Nephron progenitor cell (in vitro differentiated cells): ENCODE results near the gene ENOX2.

ENCODE experiments used
- DNase-seq: peaks from one replicate; pipeline ENCODE4 v3.0.0; 2021
- H3K27ac Mint-ChIP-seq: 2 replicates; pipeline ENCODE4 v1.8.0; 2021; ENCODE audit warnings: mild to moderate bottlenecking, moderate library complexity, mixed read lengths
- H3K27me3 Mint-ChIP-seq: 2 replicates; pipeline ENCODE4 v1.8.0; 2021; ENCODE audit warnings: mild to moderate bottlenecking, low read depth, mixed read lengths; ENCODE audit not compliant: poor library complexity
- H3K36me3 Mint-ChIP-seq: 2 replicates; pipeline ENCODE4 v1.8.0; 2021; ENCODE audit warnings: low read depth, mixed read lengths
- H3K4me1 Mint-ChIP-seq: 2 replicates; pipeline ENCODE4 v1.8.0; 2021; ENCODE audit warnings: mixed read lengths
- H3K4me3 Mint-ChIP-seq: 2 replicates; pipeline ENCODE4 v1.8.0; 2021; ENCODE audit warnings: mild to moderate bottlenecking, moderate library complexity, mixed read lengths
- H3K9me3 Mint-ChIP-seq: 2 replicates; pipeline ENCODE4 v1.8.0; 2021; ENCODE audit warnings: mild to moderate bottlenecking, moderate library complexity, mixed read lengths
- TF ChIP-seq, protein P1 (sequence below): fragments of 200-600 bp; sonication (generic); IDR thresholded peaks from 2 replicates; pipeline ENCODE4 v1.5.0; 2021; ENCODE audit warnings: antibody characterized with exemption

The ENOX2 gene

GRCh38 chrX:130896802-130897501 is 6.1 kb downstream of the ENOX2 start:
- H3K27ac Mint-ChIP-seq: no peak overlapping the region
- no peak overlapping the region for H3K4me3 Mint-ChIP-seq
- H3K9me3 Mint-ChIP-seq: no peaks in the 10 kb centered on the region
- peaks cover 68% of the 10 kb centered on the region for H3K4me1 Mint-ChIP-seq
- TF ChIP-seq, protein P1, sequence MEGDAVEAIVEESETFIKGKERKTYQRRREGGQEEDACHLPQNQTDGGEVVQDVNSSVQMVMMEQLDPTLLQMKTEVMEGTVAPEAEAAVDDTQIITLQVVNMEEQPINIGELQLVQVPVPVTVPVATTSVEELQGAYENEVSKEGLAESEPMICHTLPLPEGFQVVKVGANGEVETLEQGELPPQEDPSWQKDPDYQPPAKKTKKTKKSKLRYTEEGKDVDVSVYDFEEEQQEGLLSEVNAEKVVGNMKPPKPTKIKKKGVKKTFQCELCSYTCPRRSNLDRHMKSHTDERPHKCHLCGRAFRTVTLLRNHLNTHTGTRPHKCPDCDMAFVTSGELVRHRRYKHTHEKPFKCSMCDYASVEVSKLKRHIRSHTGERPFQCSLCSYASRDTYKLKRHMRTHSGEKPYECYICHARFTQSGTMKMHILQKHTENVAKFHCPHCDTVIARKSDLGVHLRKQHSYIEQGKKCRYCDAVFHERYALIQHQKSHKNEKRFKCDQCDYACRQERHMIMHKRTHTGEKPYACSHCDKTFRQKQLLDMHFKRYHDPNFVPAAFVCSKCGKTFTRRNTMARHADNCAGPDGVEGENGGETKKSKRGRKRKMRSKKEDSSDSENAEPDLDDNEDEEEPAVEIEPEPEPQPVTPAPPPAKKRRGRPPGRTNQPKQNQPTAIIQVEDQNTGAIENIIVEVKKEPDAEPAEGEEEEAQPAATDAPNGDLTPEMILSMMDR: no peak
- no peak for DNase-seq
- H3K36me3 Mint-ChIP-seq: peaks cover 28% of the 10 kb centered on the region
- H3K27me3 Mint-ChIP-seq: no peaks in the 10 kb centered on the region

DNA sequence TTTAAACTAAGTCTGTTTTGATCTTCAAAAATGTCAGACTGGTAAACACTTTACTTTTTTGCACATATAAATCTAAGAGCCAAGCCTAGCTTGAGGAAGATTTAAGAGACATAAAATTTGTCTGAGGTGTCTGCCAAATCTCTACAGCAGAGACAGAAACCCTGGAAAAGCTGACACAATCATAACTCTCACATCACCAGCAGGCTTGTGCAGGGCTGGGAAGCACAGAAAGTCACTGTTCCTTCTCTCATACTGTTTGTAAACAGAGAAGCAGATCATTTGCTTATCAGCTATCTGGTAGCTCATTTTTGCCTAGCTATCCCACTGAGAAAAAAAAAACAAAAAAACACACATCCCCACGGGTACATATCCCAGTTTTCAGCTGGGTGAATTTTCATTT is 7.0 kb downstream of the ENOX2 start:
- H3K4me3 Mint-ChIP-seq: no peak overlapping the region
- TF ChIP-seq, protein P1: no peak
- no peaks in the 10 kb centered on the region for H3K9me3 Mint-ChIP-seq
- H3K36me3 Mint-ChIP-seq: peaks cover 28% of the 10 kb centered on the region
- peaks cover 61% of the 10 kb centered on the region for H3K4me1 Mint-ChIP-seq
- H3K27ac Mint-ChIP-seq: peak overlapping the region; percentile 25
- no peaks in the 10 kb centered on the region for H3K27me3 Mint-ChIP-seq
- DNase-seq: no peak

DNA sequence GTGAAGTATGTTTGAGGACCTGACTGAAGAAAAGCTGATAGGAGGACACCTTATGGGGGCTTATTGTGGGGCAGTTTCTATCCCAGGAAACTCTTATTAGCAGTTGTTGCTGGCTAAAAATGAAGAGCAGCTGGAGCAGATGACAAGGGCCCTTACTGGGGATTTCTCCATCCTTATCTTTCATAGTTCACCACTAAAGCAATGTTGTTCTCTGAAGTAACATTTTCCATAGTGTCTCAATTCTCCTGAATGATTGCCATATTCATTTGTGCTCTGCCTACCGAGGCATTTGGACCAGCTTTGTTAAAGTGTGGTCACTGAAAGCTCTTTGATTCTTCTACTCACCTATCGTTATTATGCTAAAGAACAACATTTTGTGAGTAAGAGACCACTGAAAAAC is 7.7 kb downstream of the ENOX2 start:
- H3K27ac Mint-ChIP-seq: no peak overlapping the region
- H3K4me3 Mint-ChIP-seq: no peak overlapping the region
- DNase-seq: no peak
- no peaks in the 10 kb centered on the region for H3K9me3 Mint-ChIP-seq
- H3K36me3 Mint-ChIP-seq: peaks cover 23% of the 10 kb centered on the region
- peaks cover 56% of the 10 kb centered on the region for H3K4me1 Mint-ChIP-seq
- H3K27me3 Mint-ChIP-seq: no peaks in the 10 kb centered on the region
- TF ChIP-seq, protein P1: no peak

GRCh38 chrX:130893356-130894085 is 9.5 kb downstream of the ENOX2 start:
- DNase-seq: no peak
- TF ChIP-seq, protein P1: no peak
- peak overlapping the region; percentile 23 for H3K4me3 Mint-ChIP-seq
- H3K27ac Mint-ChIP-seq: peak overlapping the region; percentile 49
- H3K27me3 Mint-ChIP-seq: no peaks in the 10 kb centered on the region
- H3K4me1 Mint-ChIP-seq: peaks cover 74% of the 10 kb centered on the region
- H3K9me3 Mint-ChIP-seq: no peaks in the 10 kb centered on the region
- peaks cover 16% of the 10 kb centered on the region for H3K36me3 Mint-ChIP-seq

GRCh38 chrX:130887376-130887775 is 15.6 kb downstream of the ENOX2 start:
- no peaks in the 10 kb centered on the region for H3K9me3 Mint-ChIP-seq
- peaks cover 3% of the 10 kb centered on the region for H3K36me3 Mint-ChIP-seq
- peaks cover 74% of the 10 kb centered on the region for H3K4me1 Mint-ChIP-seq
- H3K27me3 Mint-ChIP-seq: no peaks in the 10 kb centered on the region
- peak overlapping the region; percentile 82 for H3K4me3 Mint-ChIP-seq
- H3K27ac Mint-ChIP-seq: peak overlapping the region; percentile 92
- DNase-seq: peak; percentile 12
- TF ChIP-seq, protein P1: no peak
